ENCODE data around the gene COQ8B.
"Not testable (repeated sequence)": the region's sequence is repeated elsewhere in the genome, so short reads cannot be mapped to it uniquely, and the experiment has no call there.

COQ8B gene

GRCh38 chr19:40716482-40717324, at the start of gene COQ8B, which contains the start of gene ITPKC:
TSS of gene COQ8B (minus strand) at chr19:40716886. CDS start at chr19:40714632, 2,254 bp downstream.
TSS of gene ITPKC (plus strand) at chr19:40717112. CDS start at chr19:40717136, 24 bp downstream.
- DNase-seq (ENCODE audit: extremely low read depth in 1 of 2, low read depth in 1 of 2) = peak; percentile 98 to 100

GRCh38 chr19:40766385-40766784, 49.7 kb upstream of the COQ8B start:
- DNase-seq (ENCODE audit: extremely low read depth in 1 of 2, low read depth in 1 of 2) = not testable (repeated sequence)

GRCh38 chr19:40763963-40764362, 47.3 kb upstream of the COQ8B start:
- no peak for DNase-seq (ENCODE audit: extremely low read depth in 1 of 2, low read depth in 1 of 2)

- no peak for DNase-seq (ENCODE audit: extremely low read depth in 1 of 2, low read depth in 1 of 2)
Measured at GRCh38 chr19:40763526-40763925, 46.8 kb upstream of the COQ8B start.

- DNase-seq (ENCODE audit: extremely low read depth in 1 of 2, low read depth in 1 of 2) = no peak
Measured at GRCh38 chr19:40762754-40763470, 46.2 kb upstream of the COQ8B start.

- no peak for DNase-seq (ENCODE audit: extremely low read depth in 1 of 2, low read depth in 1 of 2)
Measured at GRCh38 chr19:40759352-40759751, 42.7 kb upstream of the COQ8B start.

GRCh38 chr19:40758491-40758890, 41.8 kb upstream of the COQ8B start:
- DNase-seq (ENCODE audit: extremely low read depth in 1 of 2, low read depth in 1 of 2) = no peak

GRCh38 chr19:40756502-40757110, 39.9 kb upstream of the COQ8B start:
- DNase-seq (ENCODE audit: extremely low read depth in 1 of 2, low read depth in 1 of 2) = no peak

- DNase-seq (ENCODE audit: extremely low read depth in 1 of 2, low read depth in 1 of 2) = no peak
Measured at GRCh38 chr19:40755791-40756190, 39.1 kb upstream of the COQ8B start.

- DNase-seq (ENCODE audit: extremely low read depth in 1 of 2, low read depth in 1 of 2) = no peak
Measured at GRCh38 chr19:40755248-40755624, 38.5 kb upstream of the COQ8B start.

GRCh38 chr19:40754611-40755247, 38.0 kb upstream of the COQ8B start:
- no peak for DNase-seq (ENCODE audit: extremely low read depth in 1 of 2, low read depth in 1 of 2)

GRCh38 chr19:40752257-40752781, 35.6 kb upstream of the COQ8B start:
- no peak for DNase-seq (ENCODE audit: extremely low read depth in 1 of 2, low read depth in 1 of 2)

GRCh38 chr19:40750874-40751537, 34.3 kb upstream of the COQ8B start, which contains the start of gene SNRPA:
TSS of gene SNRPA (plus strand) at chr19:40751203. CDS start at chr19:40751409, 206 bp downstream.
- DNase-seq (ENCODE audit: extremely low read depth in 1 of 2, low read depth in 1 of 2) = peak; percentile 89

GRCh38 chr19:40750058-40750873, 33.6 kb upstream of the COQ8B start, which contains the start of gene ACTMAP:
TSS of gene ACTMAP (minus strand) at chr19:40750477. CDS start at chr19:40749803, 674 bp downstream.
- peak; percentile 97 to 100 for DNase-seq (ENCODE audit: extremely low read depth in 1 of 2, low read depth in 1 of 2)

- no peak for DNase-seq (ENCODE audit: extremely low read depth in 1 of 2, low read depth in 1 of 2)
Measured at GRCh38 chr19:40747536-40747935, 30.9 kb upstream of the COQ8B start.

- no peak for DNase-seq (ENCODE audit: extremely low read depth in 1 of 2, low read depth in 1 of 2)
Measured at GRCh38 chr19:40745402-40745780, 28.7 kb upstream of the COQ8B start.

GRCh38 chr19:40744554-40745401, 28.1 kb upstream of the COQ8B start:
- no peak for DNase-seq (ENCODE audit: extremely low read depth in 1 of 2, low read depth in 1 of 2)

GRCh38 chr19:40743926-40744325, 27.2 kb upstream of the COQ8B start:
- no peak for DNase-seq (ENCODE audit: extremely low read depth in 1 of 2, low read depth in 1 of 2)

Measured in activated CD8-positive, alpha-beta memory T cell treated with anti-CD3 and anti-CD28 coated beads for 1 hour (primary cell).